Measurements from ENCODE around the gene RASA3. TPM values are rescaled to one million over a fixed set of nuclear protein-coding genes. Genes with fewer than 3 reads are reported as not detected.

Gene RASA3
- total RNA-seq, 1 experiment from 2014 or later: 22.3 TPM

- TF ChIP-seq, protein P1, sequence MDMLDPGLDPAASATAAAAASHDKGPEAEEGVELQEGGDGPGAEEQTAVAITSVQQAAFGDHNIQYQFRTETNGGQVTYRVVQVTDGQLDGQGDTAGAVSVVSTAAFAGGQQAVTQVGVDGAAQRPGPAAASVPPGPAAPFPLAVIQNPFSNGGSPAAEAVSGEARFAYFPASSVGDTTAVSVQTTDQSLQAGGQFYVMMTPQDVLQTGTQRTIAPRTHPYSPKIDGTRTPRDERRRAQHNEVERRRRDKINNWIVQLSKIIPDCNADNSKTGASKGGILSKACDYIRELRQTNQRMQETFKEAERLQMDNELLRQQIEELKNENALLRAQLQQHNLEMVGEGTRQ (CRISPR knock-in tag; IDR thresholded peaks at IDR 0.05): no peak
- TF ChIP-seq, protein P2, sequence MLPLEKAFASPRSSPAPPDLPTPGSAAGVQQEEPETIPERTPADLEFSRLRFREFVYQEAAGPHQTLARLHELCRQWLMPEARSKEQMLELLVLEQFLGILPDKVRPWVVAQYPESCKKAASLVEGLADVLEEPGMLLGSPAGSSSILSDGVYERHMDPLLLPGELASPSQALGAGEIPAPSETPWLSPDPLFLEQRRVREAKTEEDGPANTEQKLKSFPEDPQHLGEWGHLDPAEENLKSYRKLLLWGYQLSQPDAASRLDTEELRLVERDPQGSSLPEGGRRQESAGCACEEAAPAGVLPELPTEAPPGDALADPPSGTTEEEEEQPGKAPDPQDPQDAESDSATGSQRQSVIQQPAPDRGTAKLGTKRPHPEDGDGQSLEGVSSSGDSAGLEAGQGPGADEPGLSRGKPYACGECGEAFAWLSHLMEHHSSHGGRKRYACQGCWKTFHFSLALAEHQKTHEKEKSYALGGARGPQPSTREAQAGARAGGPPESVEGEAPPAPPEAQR (CRISPR knock-in tag; IDR thresholded peaks at IDR 0.05): no peak
- TF ChIP-seq CREB1 (CRISPR knock-in tag; IDR thresholded peaks at IDR 0.05): no peak
- TF ChIP-seq KAT7 (CRISPR knock-in tag; IDR thresholded peaks at IDR 0.05; ENCODE audit: borderline replicate concordance): no peak
- TF ChIP-seq, protein P3, sequence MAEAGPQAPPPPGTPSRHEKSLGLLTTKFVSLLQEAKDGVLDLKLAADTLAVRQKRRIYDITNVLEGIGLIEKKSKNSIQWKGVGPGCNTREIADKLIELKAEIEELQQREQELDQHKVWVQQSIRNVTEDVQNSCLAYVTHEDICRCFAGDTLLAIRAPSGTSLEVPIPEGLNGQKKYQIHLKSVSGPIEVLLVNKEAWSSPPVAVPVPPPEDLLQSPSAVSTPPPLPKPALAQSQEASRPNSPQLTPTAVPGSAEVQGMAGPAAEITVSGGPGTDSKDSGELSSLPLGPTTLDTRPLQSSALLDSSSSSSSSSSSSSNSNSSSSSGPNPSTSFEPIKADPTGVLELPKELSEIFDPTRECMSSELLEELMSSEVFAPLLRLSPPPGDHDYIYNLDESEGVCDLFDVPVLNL (CRISPR knock-in tag; IDR thresholded peaks at IDR 0.05; ENCODE audit: borderline replicate concordance, low read depth): no peak
- TF ChIP-seq FOXP1 (CRISPR knock-in tag; IDR thresholded peaks at IDR 0.05; ENCODE audit: borderline replicate concordance): no peak
Observed at GRCh38 chr13:113939944-113940297, 192.5 kb downstream of the RASA3 start (continued).

GRCh38 chr13:113939129-113939943 lies 193.1 kb downstream of the RASA3 start:
- Mint-ChIP-seq H3K36me3 (no peaks in the 10 kb centered on the region), H3K9me3 (no peaks in the 10 kb centered on the region), H3K4me1 (0 out of 2 replicates have a peak, but pooled peaks cover 6% of the 10 kb centered on the region), H3K27ac (no peak overlapping the region), H3K27me3 (ENCODE audit: low read depth) (no peaks in the 10 kb centered on the region), H3K4me3 (no peak overlapping the region)
- ChIA-PET POLR2A (no interaction called here), CTCF (interaction anchor here (0.6 to 1.6 kb wide), 2 partner anchors 8 to 9 kb away, joined by 5 read pairs; no protein-coding TSS in a partner anchor)
- DNase-seq (ENCODE audit: low spot score): no peak
- no peak for ATAC-seq
- no peak for TF ChIP-seq NFYB (CRISPR knock-in tag; conservative IDR thresholded peaks at IDR 0.05; ENCODE audit: low read depth)
- no peak for TF ChIP-seq NR1H2 (CRISPR knock-in tag; IDR thresholded peaks at IDR 0.05)
- no peak for TF ChIP-seq ATF1 (CRISPR knock-in tag; IDR thresholded peaks at IDR 0.05)
- TF ChIP-seq, protein P4, sequence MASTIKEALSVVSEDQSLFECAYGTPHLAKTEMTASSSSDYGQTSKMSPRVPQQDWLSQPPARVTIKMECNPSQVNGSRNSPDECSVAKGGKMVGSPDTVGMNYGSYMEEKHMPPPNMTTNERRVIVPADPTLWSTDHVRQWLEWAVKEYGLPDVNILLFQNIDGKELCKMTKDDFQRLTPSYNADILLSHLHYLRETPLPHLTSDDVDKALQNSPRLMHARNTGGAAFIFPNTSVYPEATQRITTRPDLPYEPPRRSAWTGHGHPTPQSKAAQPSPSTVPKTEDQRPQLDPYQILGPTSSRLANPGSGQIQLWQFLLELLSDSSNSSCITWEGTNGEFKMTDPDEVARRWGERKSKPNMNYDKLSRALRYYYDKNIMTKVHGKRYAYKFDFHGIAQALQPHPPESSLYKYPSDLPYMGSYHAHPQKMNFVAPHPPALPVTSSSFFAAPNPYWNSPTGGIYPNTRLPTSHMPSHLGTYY (CRISPR knock-in tag; IDR thresholded peaks at IDR 0.05): no peak
- TF ChIP-seq, protein P5, sequence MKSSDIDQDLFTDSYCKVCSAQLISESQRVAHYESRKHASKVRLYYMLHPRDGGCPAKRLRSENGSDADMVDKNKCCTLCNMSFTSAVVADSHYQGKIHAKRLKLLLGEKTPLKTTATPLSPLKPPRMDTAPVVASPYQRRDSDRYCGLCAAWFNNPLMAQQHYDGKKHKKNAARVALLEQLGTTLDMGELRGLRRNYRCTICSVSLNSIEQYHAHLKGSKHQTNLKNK (CRISPR knock-in tag; IDR thresholded peaks at IDR 0.05): no peak
- TF ChIP-seq, protein P6, sequence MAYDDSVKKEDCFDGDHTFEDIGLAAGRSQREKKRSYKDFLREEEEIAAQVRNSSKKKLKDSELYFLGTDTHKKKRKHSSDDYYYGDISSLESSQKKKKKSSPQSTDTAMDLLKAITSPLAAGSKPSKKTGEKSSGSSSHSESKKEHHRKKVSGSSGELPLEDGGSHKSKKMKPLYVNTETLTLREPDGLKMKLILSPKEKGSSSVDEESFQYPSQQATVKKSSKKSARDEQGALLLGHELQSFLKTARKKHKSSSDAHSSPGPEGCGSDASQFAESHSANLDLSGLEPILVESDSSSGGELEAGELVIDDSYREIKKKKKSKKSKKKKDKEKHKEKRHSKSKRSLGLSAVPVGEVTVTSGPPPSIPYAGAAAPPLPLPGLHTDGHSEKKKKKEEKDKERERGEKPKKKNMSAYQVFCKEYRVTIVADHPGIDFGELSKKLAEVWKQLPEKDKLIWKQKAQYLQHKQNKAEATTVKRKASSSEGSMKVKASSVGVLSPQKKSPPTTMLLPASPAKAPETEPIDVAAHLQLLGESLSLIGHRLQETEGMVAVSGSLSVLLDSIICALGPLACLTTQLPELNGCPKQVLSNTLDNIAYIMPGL (CRISPR knock-in tag; IDR thresholded peaks at IDR 0.05): no peak
- TF ChIP-seq ATF6 (CRISPR knock-in tag; IDR thresholded peaks at IDR 0.05): no peak
- TF ChIP-seq, protein P2 (CRISPR knock-in tag; IDR thresholded peaks at IDR 0.05): no peak
- no peak for TF ChIP-seq ATF3 (CRISPR knock-in tag; conservative IDR thresholded peaks at IDR 0.05)
- no peak for TF ChIP-seq NFE2L1 (CRISPR knock-in tag; IDR thresholded peaks at IDR 0.05)
- no peak for TF ChIP-seq E2F5 (CRISPR knock-in tag; IDR thresholded peaks at IDR 0.05)
- no peak for TF ChIP-seq ZBTB43 (CRISPR knock-in tag; IDR thresholded peaks at IDR 0.05)
- TF ChIP-seq MYBL2 (CRISPR knock-in tag; IDR thresholded peaks at IDR 0.05): no peak
- TF ChIP-seq TP53 (CRISPR knock-in tag; IDR thresholded peaks at IDR 0.05): no peak
- no peak for TF ChIP-seq ZNF671 (CRISPR knock-in tag; IDR thresholded peaks at IDR 0.05)
- no peak for TF ChIP-seq SMAD3 (CRISPR knock-in tag; IDR thresholded peaks at IDR 0.05; ENCODE audit: borderline replicate concordance)
- no peak for TF ChIP-seq NR2C2 (CRISPR knock-in tag; IDR thresholded peaks at IDR 0.05)
